Mammary epithelial cell (primary cell): ENCODE data around the gene SEC61A2.

Experiments
- EZH2 ChIP-seq: IDR thresholded peaks from 2 replicates; pipeline ENCODE4 v1.6.1; 2012; ENCODE audit warnings: low read length, inconsistent platforms, borderline replicate concordance
- TF ChIP-seq, protein P1 (sequence below), 2 donors: IDR thresholded peaks in 1 of 2; conservative IDR thresholded peaks in 1 of 2; 2 replicates each; pipeline ENCODE4 v1.5.1; 2011 to 2012; ENCODE audit warnings: inconsistent platforms in 2 of 2, low read length in 2 of 2, mild to moderate bottlenecking in 2 of 2, control low read depth in 1 of 2, low read depth in 1 of 2; ENCODE audit not compliant: insufficient read depth in 1 of 2; ENCODE audit errors: extremely low read depth in 1 of 2

DNA sequence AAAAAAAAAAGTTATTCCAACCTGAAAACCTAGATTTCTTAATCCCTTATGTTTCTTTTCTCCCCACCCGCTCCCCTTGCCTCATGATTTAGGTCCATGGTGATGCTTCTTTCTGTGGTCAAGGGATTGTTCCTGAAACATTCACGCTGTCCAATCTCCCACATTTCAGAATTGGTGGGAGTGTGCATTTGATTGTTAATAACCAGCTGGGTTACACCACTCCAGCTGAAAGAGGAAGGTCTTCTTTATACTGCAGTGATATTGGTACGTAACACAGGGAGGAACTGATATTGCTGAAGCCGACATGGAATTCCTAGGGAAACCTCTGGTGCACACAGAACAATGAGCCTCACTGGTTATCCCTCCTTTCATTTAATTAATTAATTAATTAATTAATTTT lies 38.1 kb upstream of the SEC61A2 start:
- TF ChIP-seq, protein P1, sequence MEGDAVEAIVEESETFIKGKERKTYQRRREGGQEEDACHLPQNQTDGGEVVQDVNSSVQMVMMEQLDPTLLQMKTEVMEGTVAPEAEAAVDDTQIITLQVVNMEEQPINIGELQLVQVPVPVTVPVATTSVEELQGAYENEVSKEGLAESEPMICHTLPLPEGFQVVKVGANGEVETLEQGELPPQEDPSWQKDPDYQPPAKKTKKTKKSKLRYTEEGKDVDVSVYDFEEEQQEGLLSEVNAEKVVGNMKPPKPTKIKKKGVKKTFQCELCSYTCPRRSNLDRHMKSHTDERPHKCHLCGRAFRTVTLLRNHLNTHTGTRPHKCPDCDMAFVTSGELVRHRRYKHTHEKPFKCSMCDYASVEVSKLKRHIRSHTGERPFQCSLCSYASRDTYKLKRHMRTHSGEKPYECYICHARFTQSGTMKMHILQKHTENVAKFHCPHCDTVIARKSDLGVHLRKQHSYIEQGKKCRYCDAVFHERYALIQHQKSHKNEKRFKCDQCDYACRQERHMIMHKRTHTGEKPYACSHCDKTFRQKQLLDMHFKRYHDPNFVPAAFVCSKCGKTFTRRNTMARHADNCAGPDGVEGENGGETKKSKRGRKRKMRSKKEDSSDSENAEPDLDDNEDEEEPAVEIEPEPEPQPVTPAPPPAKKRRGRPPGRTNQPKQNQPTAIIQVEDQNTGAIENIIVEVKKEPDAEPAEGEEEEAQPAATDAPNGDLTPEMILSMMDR (conservative IDR thresholded peaks at IDR 0.05 in 1 of 2, IDR thresholded peaks at IDR 0.05 in 1 of 2; ENCODE audit: extremely low read depth in 1 of 2, insufficient read depth in 1 of 2, low read depth in 1 of 2, low read length in 2 of 2): no peak
- TF ChIP-seq EZH2: no peak
